Spleen (tissue), 11 donors: ENCODE measurements around the gene SCP2. TPM values are rescaled to one million over a fixed set of nuclear protein-coding genes. Genes with fewer than 3 reads are reported as not detected.

Experiments
- DNase-seq: peaks from one replicate; pipeline ENCODE4 v3.0.0-alpha.2; 2020
- H3K27ac ChIP-seq, 8 donors: fragments of 200-600 bp; sonication (generic) in 7 of 8; 1 replicate in 4 of 8; 2 replicates in 4 of 8; pipeline versions ENCODE4 v1.5.0 to v1.8.0; 2016 to 2021; ENCODE audit warnings: inconsistent platforms in 4 of 8, mild to moderate bottlenecking in 4 of 8, moderate library complexity in 1 of 8
- H3K27me3 ChIP-seq, 7 donors: fragments of 200-600 bp; sonication (generic) in 6 of 7; replicated peaks in 1 of 7; 1 replicate in 4 of 7; 2 replicates in 3 of 7; pipeline versions ENCODE4 v1.5.0 to v1.8.0; 2016 to 2021; ENCODE audit warnings: inconsistent platforms in 3 of 7, mild to moderate bottlenecking in 1 of 7
- H3K36me3 ChIP-seq, 6 donors: fragments of 200-600 bp; sonication (generic) in 5 of 6; 1 replicate in 4 of 6; 2 replicates in 2 of 6; pipeline versions ENCODE4 v1.5.0 to v1.8.0; 2016 to 2021; ENCODE audit warnings: inconsistent platforms in 2 of 6
- H3K4me1 ChIP-seq, 6 donors: fragments of 200-600 bp; sonication (generic) in 5 of 6; 1 replicate in 3 of 6; 2 replicates in 3 of 6; pipeline versions ENCODE4 v1.5.0 to v1.8.0; 2016 to 2021; ENCODE audit warnings: inconsistent platforms in 3 of 6
- H3K4me3 ChIP-seq, 8 donors: fragments of 200-600 bp; sonication (generic) in 7 of 8; 1 replicate in 4 of 8; 2 replicates in 4 of 8; pipeline versions ENCODE4 v1.5.0 to v1.8.0; 2016 to 2021; ENCODE audit warnings: inconsistent platforms in 4 of 8, mild to moderate bottlenecking in 4 of 8, moderate library complexity in 2 of 8
- H3K9me3 ChIP-seq, 8 donors: fragments of 200-600 bp; sonication (generic) in 7 of 8; 1 replicate in 4 of 8; 2 replicates in 4 of 8; pipeline versions ENCODE4 v1.5.0 to v1.8.0; 2016 to 2021; ENCODE audit warnings: inconsistent platforms in 4 of 8
- POLR2A ChIP-seq, 3 donors: fragments of 450-650 bp; IDR thresholded peaks; one replicate each; pipeline ENCODE4 v1.5.1; 2017; ENCODE audit warnings: antibody characterized with exemption in 3 of 3, mild to moderate bottlenecking in 1 of 3
- POLR2AphosphoS5 ChIP-seq, 3 donors: sonication (generic); formaldehyde crosslinking; IDR thresholded peaks; one replicate each; pipeline ENCODE4 v1.5.1; 2017; ENCODE audit warnings: antibody characterized with exemption in 3 of 3
- WGBS, 5 donors: extraction: QIAGEN DNeasy Blood & Tissue Kit in 3 of 5; methylation state at CpG; one replicate each; pipeline versions ENCODE4 v1.1.5 to v1.1.7; 2013 to 2018; 5-methylcytosine and 5-hydroxymethylcytosine counted together
- intact Hi-C: fragments of 100-400 bp; cut with DNase I; formaldehyde crosslinking; loops from one replicate; pipeline ENCODE4 v1.15.0; 2023; ENCODE audit warnings: low total_unique reads
- polyA plus RNA-seq, 3 donors: library from polyadenylated mRNA; stranded (reverse); fragments of 200-250 nt; gene quantifications; one replicate each; pipeline ENCODE4 v1.2.1, GENCODE V29; 2013
- total RNA-seq, 7 donors: library from RNA; depleted of rRNA in 3 of 7; stranded (reverse); fragments of >200 nt in 3 of 7; fragmentation: NEBNext Ultra II Directional in 4 of 7; extraction: Animal tissue kit (Norgen Biotek cat#: 25700) in 4 of 7; gene quantifications; one replicate each; pipeline versions ENCODE4 v1.1.0 to v1.2.1, GENCODE V29; 2016 to 2021
- TF ChIP-seq, protein P1 (sequence below), 11 experiments: fragments of 200-600 bp in 7 of 11; fragments of 450-650 bp in 4 of 11; sonication (generic) in 4 of 11; IDR thresholded peaks in 8 of 11; conservative IDR thresholded peaks in 3 of 11; 1 replicate in 7 of 11; 2 replicates in 4 of 11; pipeline versions ENCODE4 v1.4.0 to v1.8.0; 2016 to 2021; ENCODE audit warnings: antibody characterized with exemption in 11 of 11, inconsistent platforms in 4 of 11, mild to moderate bottlenecking in 1 of 11
- donor health status: healthy with polysubstance abuse.
- donor health status: DM: no; HTN: no; CAD: no; lungs with moderate emphysema.
- donor health status: DM: no; HTN: no; CAD: no.
- donor health status: Bipolar disorder and iron deficiency.
- donor health status: healthy.
- donor health status: DM: no; HTN: no; CAD: no.
- donor health status: DM: yes; HTN: yes; CAD: no.

The SCP2 gene
- total and polyA plus RNA-seq, 10 donors, result 69.4 to 105 (median 83.6) TPM

DNA sequence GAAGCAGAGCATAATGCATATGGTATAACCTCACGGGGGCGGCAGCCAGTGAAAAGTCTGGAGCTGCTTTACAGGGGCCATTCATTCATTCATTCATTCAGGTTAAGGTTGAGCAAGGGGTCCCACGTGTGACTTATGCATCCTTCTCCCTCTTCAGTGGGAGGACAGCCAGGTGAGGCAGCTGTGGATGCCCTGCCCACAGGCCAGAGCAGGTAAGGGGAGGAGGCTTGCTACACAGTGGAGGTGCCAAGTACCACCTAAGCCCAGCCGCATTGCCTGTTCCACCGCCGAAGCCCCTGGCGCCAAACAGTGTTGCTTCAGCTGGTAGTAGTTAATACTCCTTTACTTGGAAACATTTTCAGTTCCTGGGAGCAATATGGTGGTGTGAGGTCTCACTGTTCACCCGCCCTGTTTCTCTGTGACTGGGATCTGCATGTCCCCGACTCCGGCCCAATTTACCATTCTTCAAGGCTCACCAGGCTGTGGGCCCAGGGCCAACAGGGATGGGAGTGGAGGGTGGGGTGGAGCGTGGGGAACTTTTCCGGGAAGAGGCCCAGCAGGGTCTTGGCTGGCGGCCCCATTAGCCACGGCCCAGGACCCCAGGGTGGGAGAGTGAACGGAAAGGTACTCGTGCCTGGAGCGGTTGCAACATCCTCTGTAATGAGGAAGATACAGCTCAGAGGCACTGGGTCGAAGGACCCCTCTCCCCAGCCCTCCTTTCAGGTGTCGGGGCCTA, 134.2 kb downstream of the SCP2 start:
- intact Hi-C loops, result no loop called here
- H3K27me3 ChIP-seq, result peaks cover 4 to 62% (median 34%) of the 10 kb centered on the region in 7 donors
- TF ChIP-seq POLR2AphosphoS5 (IDR thresholded peaks at IDR 0.05) (no peak), POLR2A (IDR thresholded peaks at IDR 0.05) (no peak)
- TF ChIP-seq, protein P1, sequence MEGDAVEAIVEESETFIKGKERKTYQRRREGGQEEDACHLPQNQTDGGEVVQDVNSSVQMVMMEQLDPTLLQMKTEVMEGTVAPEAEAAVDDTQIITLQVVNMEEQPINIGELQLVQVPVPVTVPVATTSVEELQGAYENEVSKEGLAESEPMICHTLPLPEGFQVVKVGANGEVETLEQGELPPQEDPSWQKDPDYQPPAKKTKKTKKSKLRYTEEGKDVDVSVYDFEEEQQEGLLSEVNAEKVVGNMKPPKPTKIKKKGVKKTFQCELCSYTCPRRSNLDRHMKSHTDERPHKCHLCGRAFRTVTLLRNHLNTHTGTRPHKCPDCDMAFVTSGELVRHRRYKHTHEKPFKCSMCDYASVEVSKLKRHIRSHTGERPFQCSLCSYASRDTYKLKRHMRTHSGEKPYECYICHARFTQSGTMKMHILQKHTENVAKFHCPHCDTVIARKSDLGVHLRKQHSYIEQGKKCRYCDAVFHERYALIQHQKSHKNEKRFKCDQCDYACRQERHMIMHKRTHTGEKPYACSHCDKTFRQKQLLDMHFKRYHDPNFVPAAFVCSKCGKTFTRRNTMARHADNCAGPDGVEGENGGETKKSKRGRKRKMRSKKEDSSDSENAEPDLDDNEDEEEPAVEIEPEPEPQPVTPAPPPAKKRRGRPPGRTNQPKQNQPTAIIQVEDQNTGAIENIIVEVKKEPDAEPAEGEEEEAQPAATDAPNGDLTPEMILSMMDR (IDR thresholded peaks at IDR 0.05 in 8 of 11, conservative IDR thresholded peaks at IDR 0.05 in 3 of 11), result no peak
- H3K4me1 ChIP-seq, result peaks cover 4 to 22% (median 19%) of the 10 kb centered on the region in 6 donors
- H3K4me3 ChIP-seq, result peak overlapping the region in 7 of 8 donors; percentile 19 to 62 (median 29)
- WGBS, 5 donors, result 46 to 71% (median 53%) methylated on average over 10 to 19 of the region's 19 CpGs
- no peak overlapping the region for H3K27ac ChIP-seq
- H3K9me3 ChIP-seq, result no peaks in the 10 kb centered on the region
- H3K36me3 ChIP-seq, result no peaks in the 10 kb centered on the region
- DNase-seq, result no peak

DNA sequence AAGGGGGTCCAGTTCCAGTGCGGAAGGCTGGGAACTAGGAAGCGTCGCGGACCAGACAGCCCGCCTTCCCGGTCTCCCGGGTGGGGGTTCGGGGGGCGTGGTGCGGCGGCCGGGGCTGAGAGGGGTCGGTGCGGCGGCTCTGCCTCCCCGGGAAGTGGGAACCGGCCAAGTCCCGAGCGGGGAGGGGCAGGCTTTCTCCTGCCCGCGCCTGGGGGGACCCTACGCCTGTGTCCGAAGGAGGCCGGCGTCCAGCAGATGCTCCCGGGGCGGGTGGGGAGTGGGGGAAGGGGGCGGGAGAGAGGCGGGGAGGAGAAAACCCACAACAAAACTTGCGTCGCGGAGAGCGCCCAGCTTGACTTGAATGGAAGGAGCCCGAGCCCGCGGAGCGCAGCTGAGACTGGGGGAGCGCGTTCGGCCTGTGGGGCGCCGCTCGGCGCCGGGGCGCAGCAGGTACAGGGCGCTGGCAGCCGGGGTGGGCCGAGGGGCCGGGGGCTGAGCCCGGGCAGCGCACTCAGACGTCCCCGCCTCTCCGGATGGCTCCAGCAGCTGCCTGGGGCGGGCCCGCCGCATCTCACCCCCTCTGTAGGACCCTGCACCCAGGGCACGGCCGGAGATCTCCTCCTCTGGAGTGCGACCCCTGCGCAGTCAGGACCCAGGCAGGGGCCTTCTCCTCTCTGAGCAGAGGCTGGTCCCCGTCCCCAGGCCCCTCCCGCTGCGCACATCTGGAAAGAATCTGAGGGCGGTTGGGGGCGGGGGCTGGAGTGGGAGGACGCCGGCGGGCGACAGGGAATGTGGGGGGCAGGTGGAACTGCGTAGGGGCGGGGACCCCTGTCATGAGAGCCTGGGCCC, 135.0 kb downstream of the SCP2 start, which contains the start of gene PODN:
TSS of gene PODN (plus strand) at position 355 of the 849 bp plus-strand sequence. CDS start 7,643 bp downstream, outside the sequence.
- TF ChIP-seq POLR2A (IDR thresholded peaks at IDR 0.05), result no peak
- TF ChIP-seq POLR2AphosphoS5 (IDR thresholded peaks at IDR 0.05), result no peak
- TF ChIP-seq, protein P1 (IDR thresholded peaks at IDR 0.05 in 8 of 11, conservative IDR thresholded peaks at IDR 0.05 in 3 of 11), result no peak
- intact Hi-C loops, result no loop called here
- peaks cover 4 to 22% (median 19%) of the 10 kb centered on the region in 6 donors for H3K4me1 ChIP-seq
- H3K9me3 ChIP-seq, result no peaks in the 10 kb centered on the region
- peak within 1 kb of the TSS; percentile 4 to 62 (median 26) for H3K4me3 ChIP-seq
- H3K36me3 ChIP-seq, result no peaks in the 10 kb centered on the region
- H3K27me3 ChIP-seq, result peaks cover 4 to 62% (median 34%) of the 10 kb centered on the region in 7 donors
- DNase-seq, result peak; percentile 66
- no peak within 1 kb of the TSS for H3K27ac ChIP-seq
- WGBS, 5 donors, result 0 to 7% (median 2%) methylated on average over 14 to 73 of the region's 73 CpGs

DNA sequence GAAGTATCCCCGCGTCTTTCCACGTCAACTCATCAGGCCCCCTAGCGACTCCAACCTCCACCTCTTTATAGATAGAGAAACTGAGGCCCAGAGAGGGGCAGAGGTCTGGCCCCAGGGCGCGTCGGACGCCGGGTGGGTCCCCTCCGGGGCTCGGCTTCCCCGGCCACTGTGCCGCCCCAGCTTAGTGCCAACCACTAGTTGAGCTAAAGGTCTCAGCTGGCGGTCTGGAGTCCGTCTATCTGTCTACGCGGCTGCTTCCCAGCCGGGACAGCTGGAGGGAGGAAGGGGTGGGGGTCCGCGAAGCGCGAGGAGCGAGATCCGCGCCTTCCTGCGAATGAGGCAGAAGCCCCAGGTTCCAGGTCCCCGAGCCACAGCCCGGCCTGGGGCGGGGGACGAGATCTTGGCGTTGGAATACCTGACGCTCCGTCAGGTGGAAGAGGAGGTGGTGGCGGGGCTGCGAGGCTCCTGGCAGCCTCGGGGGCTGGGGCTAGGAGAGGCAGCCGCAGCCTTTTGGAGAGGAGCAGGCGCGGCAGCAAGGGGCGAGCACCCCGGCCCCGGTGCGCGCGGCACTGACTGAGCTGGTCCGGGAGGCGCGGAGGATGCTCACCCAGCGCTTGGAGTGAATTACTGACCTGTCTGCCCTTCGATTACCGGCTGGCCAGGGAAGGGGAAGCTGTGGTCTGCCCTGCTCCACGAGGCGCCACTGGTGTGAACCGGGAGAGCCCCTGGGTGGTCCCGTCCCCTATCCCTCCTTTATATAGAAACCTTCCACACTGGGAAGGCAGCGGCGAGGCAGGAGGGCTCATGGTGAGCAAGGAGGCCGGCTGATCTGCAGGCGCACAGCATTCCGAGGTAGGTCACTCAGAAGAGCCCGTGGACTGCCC, 135.9 kb downstream of the SCP2 start:
- Histone ChIP-seq H3K4me3 (peak overlapping the region in 7 of 8 donors; percentile 19 to 62 (median 29)), H3K36me3 (no peaks in the 10 kb centered on the region), H3K4me1 (peaks cover 4 to 22% (median 19%) of the 10 kb centered on the region in 6 donors), H3K27ac (no peak overlapping the region), H3K9me3 (no peaks in the 10 kb centered on the region), H3K27me3 (peaks cover 4 to 62% (median 34%) of the 10 kb centered on the region in 7 donors)
- no peak for DNase-seq
- intact Hi-C loops, result no loop called here
- 12 to 21% (median 15%) methylated on average over 29 to 61 of the region's 61 CpGs for WGBS, 5 donors
- TF ChIP-seq POLR2AphosphoS5 (IDR thresholded peaks at IDR 0.05) (no peak), POLR2A (IDR thresholded peaks at IDR 0.05) (no peak)
- TF ChIP-seq, protein P1 (IDR thresholded peaks at IDR 0.05 in 8 of 11, conservative IDR thresholded peaks at IDR 0.05 in 3 of 11), result no peak
